GM23248 (cell line): ENCODE measurements around the gene TEX51. TPM values are rescaled to one million over a fixed set of nuclear protein-coding genes. Genes with fewer than 3 reads are reported as not detected.

ENCODE experiments used
- DNase-seq: peaks from one replicate; pipeline ENCODE4 v3.0.0-alpha.2; 2015
- H2AFZ ChIP-seq: fragments of 200-600 bp; sonication (generic); 2 replicates; pipeline ENCODE4 v1.6.1; 2016; ENCODE audit warnings: antibody characterized with exemption
- H3F3A ChIP-seq: fragments of 200-600 bp; sonication (generic); 2 replicates; pipeline ENCODE4 v1.6.1; 2016; ENCODE audit warnings: mild to moderate bottlenecking, antibody characterized with exemption, mixed run types; ENCODE audit not compliant: insufficient read depth
- H3K27ac ChIP-seq: fragments of 200-600 bp; sonication (generic); 2 replicates; pipeline ENCODE4 v1.5.1; 2016; ENCODE audit warnings: mild to moderate bottlenecking
- H3K27me3 ChIP-seq: fragments of 200-600 bp; sonication (generic); replicated peaks from 2 replicates; pipeline ENCODE4 v1.6.1; 2016; ENCODE audit warnings: mild to moderate bottlenecking; ENCODE audit not compliant: insufficient read depth
- H3K36me3 ChIP-seq: fragments of 200-600 bp; sonication (generic); 2 replicates; pipeline ENCODE4 v1.6.1; 2016; ENCODE audit warnings: low read depth, mild to moderate bottlenecking
- H3K4me1 ChIP-seq: fragments of 200-600 bp; sonication (generic); 2 replicates; pipeline ENCODE4 v1.6.1; 2016; ENCODE audit warnings: mild to moderate bottlenecking; ENCODE audit not compliant: insufficient read depth
- H3K4me2 ChIP-seq: fragments of 200-600 bp; sonication (generic); one replicate; pipeline ENCODE4 v1.6.1; 2016; ENCODE audit warnings: mild to moderate bottlenecking; ENCODE audit not compliant: unreplicated experiment
- H3K4me3 ChIP-seq: fragments of 200-600 bp; sonication (generic); 2 replicates; pipeline ENCODE4 v1.5.1; 2016; ENCODE audit warnings: mild to moderate bottlenecking
- H3K79me2 ChIP-seq: fragments of 200-600 bp; sonication (generic); 2 replicates; pipeline ENCODE4 v1.6.1; 2016; ENCODE audit warnings: mild to moderate bottlenecking; ENCODE audit not compliant: insufficient read depth
- H3K9ac ChIP-seq: fragments of 200-600 bp; sonication (generic); 2 replicates; pipeline ENCODE4 v1.6.1; 2016; ENCODE audit warnings: mild to moderate bottlenecking
- H3K9me2 ChIP-seq: fragments of 200-600 bp; sonication (generic); 2 replicates; pipeline ENCODE4 v1.6.1; 2016; ENCODE audit warnings: mixed run types, mild to moderate bottlenecking, moderate library complexity; ENCODE audit not compliant: insufficient read depth
- H3K9me3 ChIP-seq: fragments of 200-600 bp; sonication (generic); one replicate; pipeline ENCODE4 v1.6.1; 2017; ENCODE audit warnings: low read depth
- H4K20me1 ChIP-seq: fragments of 200-600 bp; sonication (generic); 2 replicates; pipeline ENCODE4 v1.6.0; 2016; ENCODE audit not compliant: insufficient read depth
- EZH2 ChIP-seq: fragments of 200-600 bp; sonication (generic); IDR thresholded peaks from 2 replicates; pipeline ENCODE4 v1.6.1; 2018; ENCODE audit warnings: antibody characterized with exemption, mild to moderate bottlenecking; ENCODE audit not compliant: insufficient read depth, poor library complexity, severe bottlenecking
- EZH2phosphoT487 ChIP-seq: fragments of 200-600 bp; sonication (generic); IDR thresholded peaks from 2 replicates; pipeline ENCODE4 v1.6.1; 2018; ENCODE audit warnings: antibody characterized with exemption, moderate library complexity, mild to moderate bottlenecking, low read depth; ENCODE audit not compliant: insufficient read depth
- WGBS, 2 experiments: methylation state at CpG; one replicate each; pipeline ENCODE4 v1.1.6; 2015 to 2017; ENCODE audit warnings: low lambda C conversion rate in 2 of 2, low coverage in 1 of 2; ENCODE audit errors: missing lambda C conversion rate in 2 of 2; 5-methylcytosine and 5-hydroxymethylcytosine counted together
- in situ Hi-C: fragments of 300-500 bp; cut with MboI; formaldehyde crosslinking; loops from 2 replicates; pipeline ENCODE4 v1.15.0; 2020
- polyA plus RNA-seq: library from polyadenylated mRNA; unstranded; fragments of >200 nt; fragmentation: Nextera tagmentation; extraction: Ambion mirVana; gene quantifications from 2 replicates; pipeline ENCODE4 v1.2.1, GENCODE V29; 2016
- total RNA-seq: library from RNA; depleted of rRNA; stranded (reverse); fragments of >200 nt; shearing (Covaris generic); gene quantifications from 2 replicates; pipeline ENCODE4 v1.2.3, GENCODE V29; 2014

The TEX51 gene
- total and polyA plus RNA-seq, 2 experiments from 2014 or later, result not detected

GRCh38 chr2:126909781-126910180 is 11.1 kb downstream of the TEX51 start:
- H3K9me2 ChIP-seq, result no peaks in the 10 kb centered on the region
- 0 out of 2 replicates have a peak, but pooled peaks cover 7% of the 10 kb centered on the region for H3K27me3 ChIP-seq
- H4K20me1 ChIP-seq, result no peaks in the 10 kb centered on the region
- H3K36me3 ChIP-seq, result no peaks in the 10 kb centered on the region
- no peaks in the 10 kb centered on the region for H3F3A ChIP-seq
- H3K9ac ChIP-seq, result no peak overlapping the region
- H3K4me2 ChIP-seq, result no peak overlapping the region
- H3K79me2 ChIP-seq, result no peaks in the 10 kb centered on the region
- no peak overlapping the region for H3K27ac ChIP-seq
- no peaks in the 10 kb centered on the region for H3K9me3 ChIP-seq
- H3K4me3 ChIP-seq, result no peak overlapping the region
- in situ Hi-C loops, result no loop called here
- TF ChIP-seq EZH2, result no peak
- TF ChIP-seq EZH2phosphoT487, result no peak
- no peaks in the 10 kb centered on the region for H3K4me1 ChIP-seq
- H2AFZ ChIP-seq, result no peak overlapping the region
- DNase-seq, result no peak
- 30 to 44% methylated on average over 3 of the region's 3 CpGs for WGBS, 2 experiments

DNA sequence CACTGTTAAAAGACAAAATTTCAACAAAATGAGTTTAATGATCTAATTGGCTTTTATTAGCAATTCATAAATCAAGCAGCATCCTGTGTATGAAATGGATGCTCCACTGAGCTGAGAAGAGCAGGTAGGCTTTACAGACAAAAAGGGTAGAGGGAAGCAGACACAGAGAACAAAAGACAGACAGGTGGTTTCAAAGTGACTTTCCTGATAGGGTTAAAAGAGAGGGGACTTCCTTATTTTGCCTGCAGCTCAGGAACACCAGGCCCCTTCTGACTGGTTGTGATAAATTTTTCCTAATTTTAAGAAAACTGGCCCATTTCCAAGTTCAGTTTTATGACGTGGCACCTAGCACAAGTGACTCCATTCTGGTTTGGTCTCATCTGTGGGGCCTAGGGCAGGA is 11.9 kb downstream of the TEX51 start:
- TF ChIP-seq EZH2phosphoT487 (no peak), EZH2 (no peak)
- no peaks in the 10 kb centered on the region for H3K9me2 ChIP-seq
- no peaks in the 10 kb centered on the region for H4K20me1 ChIP-seq
- H3K9me3 ChIP-seq, result no peaks in the 10 kb centered on the region
- H3K4me3 ChIP-seq, result no peak overlapping the region
- in situ Hi-C loops, result no loop called here
- H2AFZ ChIP-seq, result no peak overlapping the region
- no peaks in the 10 kb centered on the region for H3K36me3 ChIP-seq
- 0 out of 2 replicates have a peak, but pooled peaks cover 7% of the 10 kb centered on the region for H3K27me3 ChIP-seq
- H3K4me1 ChIP-seq, result no peaks in the 10 kb centered on the region
- no peaks in the 10 kb centered on the region for H3K79me2 ChIP-seq
- no peak overlapping the region for H3K27ac ChIP-seq
- DNase-seq, result no peak
- H3F3A ChIP-seq, result no peaks in the 10 kb centered on the region
- H3K4me2 ChIP-seq, result no peak overlapping the region
- WGBS, 2 experiments, result 27 to 50% methylated on average over 1 of the region's 1 CpG
- no peak overlapping the region for H3K9ac ChIP-seq

GRCh38 chr2:126911111-126911796 is 12.6 kb downstream of the TEX51 start:
- TF ChIP-seq EZH2 (no peak), EZH2phosphoT487 (no peak)
- H2AFZ ChIP-seq, result no peak overlapping the region
- H3F3A ChIP-seq, result no peaks in the 10 kb centered on the region
- no peak overlapping the region for H3K4me3 ChIP-seq
- no peak for DNase-seq
- H3K9ac ChIP-seq, result no peak overlapping the region
- 35 to 43% methylated on average over 8 of the region's 8 CpGs for WGBS, 2 experiments
- no peaks in the 10 kb centered on the region for H3K36me3 ChIP-seq
- H3K79me2 ChIP-seq, result no peaks in the 10 kb centered on the region
- H3K9me2 ChIP-seq, result no peaks in the 10 kb centered on the region
- in situ Hi-C loops, result no loop called here
- no peak overlapping the region for H3K27ac ChIP-seq
- no peak overlapping the region for H3K4me2 ChIP-seq
- 0 out of 2 replicates have a peak, but pooled peaks cover 7% of the 10 kb centered on the region for H3K27me3 ChIP-seq
- H3K4me1 ChIP-seq, result no peaks in the 10 kb centered on the region
- no peaks in the 10 kb centered on the region for H3K9me3 ChIP-seq
- H4K20me1 ChIP-seq, result no peaks in the 10 kb centered on the region

GRCh38 chr2:126912201-126912600 is 13.5 kb downstream of the TEX51 start:
- Histone ChIP-seq H3K27me3 (0 out of 2 replicates have a peak, but pooled peaks cover 7% of the 10 kb centered on the region), H3K36me3 (no peaks in the 10 kb centered on the region), H3K79me2 (no peaks in the 10 kb centered on the region), H2AFZ (no peak overlapping the region), H3K9me3 (no peaks in the 10 kb centered on the region), H3K4me2 (no peak overlapping the region), H3K27ac (no peak overlapping the region), H3K4me3 (no peak overlapping the region), H4K20me1 (no peaks in the 10 kb centered on the region), H3F3A (no peaks in the 10 kb centered on the region), H3K9me2 (no peaks in the 10 kb centered on the region), H3K4me1 (no peaks in the 10 kb centered on the region), H3K9ac (no peak overlapping the region)
- WGBS, 2 experiments, result 66 to 67% methylated on average over 7 of the region's 7 CpGs
- TF ChIP-seq EZH2phosphoT487 (no peak), EZH2 (no peak)
- in situ Hi-C loops, result no loop called here
- no peak for DNase-seq
